Prostate gland (tissue), 2 donors: Measurements from ENCODE around the gene PTGER1. TPM values are rescaled to one million over a fixed set of nuclear protein-coding genes. Genes with fewer than 3 reads are reported as not detected.

Experiments used
- DNase-seq: peaks from one replicate; pipeline ENCODE4 v3.0.0-alpha.2; 2019; ENCODE audit warnings: low spot score
- H3K27ac ChIP-seq, 2 donors: fragments of 200-600 bp; sonication (generic); 2 replicates each; pipeline ENCODE4 v1.5.1; 2017 to 2019
- H3K27me3 ChIP-seq: fragments of 200-600 bp; sonication (generic); replicated peaks from 2 replicates; pipeline ENCODE4 v1.5.1; 2019; ENCODE audit not compliant: insufficient read depth
- H3K36me3 ChIP-seq, 2 donors: fragments of 200-600 bp; sonication (generic); 1 replicate in 1 of 2; 2 replicates in 1 of 2; pipeline versions ENCODE4 v1.5.1 to v1.8.1; 2017 to 2019
- H3K4me1 ChIP-seq: fragments of 200-600 bp; sonication (generic); replicated peaks from 2 replicates; pipeline ENCODE4 v1.5.1; 2019
- H3K4me3 ChIP-seq, 2 donors: fragments of 200-600 bp; sonication (generic); 2 replicates each; pipeline ENCODE4 v1.5.1; 2017 to 2019
- H3K9me3 ChIP-seq: fragments of 200-600 bp; sonication (generic); 2 replicates; pipeline ENCODE4 v1.5.1; 2017
- CTCF ChIP-seq, 4 experiments: fragments of 200-600 bp in 2 of 4; fragments of 450-650 bp in 2 of 4; sonication (generic) in 2 of 4; IDR thresholded peaks; 1 replicate in 3 of 4; 2 replicates in 1 of 4; pipeline ENCODE4 v1.5.1; 2016 to 2019; ENCODE audit warnings: antibody characterized with exemption in 4 of 4, mild to moderate bottlenecking in 2 of 4, moderate library complexity in 2 of 4
- POLR2A ChIP-seq: fragments of 450-650 bp; IDR thresholded peaks from one replicate; pipeline ENCODE4 v1.6.1; 2016; ENCODE audit warnings: antibody characterized with exemption, mild to moderate bottlenecking
- POLR2AphosphoS5 ChIP-seq: sonication (generic); formaldehyde crosslinking; IDR thresholded peaks from one replicate; pipeline ENCODE4 v1.6.1; 2017; ENCODE audit warnings: antibody characterized with exemption
- WGBS: methylation state at CpG from one replicate; pipeline ENCODE4 v1.1.5; 2018; 5-methylcytosine and 5-hydroxymethylcytosine counted together
- intact Hi-C: fragments of 100-400 bp; cut with DNase I; formaldehyde crosslinking; loops from one replicate; pipeline ENCODE4 v1.14.2; 2022
- total RNA-seq, 2 donors: library from RNA; depleted of rRNA; stranded (reverse); fragments of >200 nt; gene quantifications; one replicate each; pipeline ENCODE4 v1.1.0, GENCODE V29; 2016

Gene PTGER1
- total RNA-seq = 1 to 10 TPM in 1 of 2 donors, not detected in 1; 1.0 TPM

GRCh38 chr19:14475251-14476073 is at the start of gene PTGER1:
TSS of gene PTGER1 (minus strand) at chr19:14475354. CDS start at chr19:14474320, 1,034 bp downstream.
- no peak for DNase-seq
- 11% methylated on average over 31 of the region's 33 CpGs for WGBS
- intact Hi-C loops = loop anchor here (10.0 kb wide), 1 partner anchor 331 kb away; no protein-coding TSS in a partner anchor
- Histone ChIP-seq H3K27me3 (no peaks in the 10 kb centered on the region), H3K9me3 (no peaks in the 10 kb centered on the region), H3K36me3 (no peaks in the 10 kb centered on the region), H3K27ac (no peak within 1 kb of the TSS), H3K4me3 (no peak within 1 kb of the TSS), H3K4me1 (peaks cover 10% of the 10 kb centered on the region)
- TF ChIP-seq CTCF (IDR thresholded peaks at IDR 0.05) = peak in 1 of 4 experiments; percentile 40
- no peak for TF ChIP-seq POLR2AphosphoS5

- Histone ChIP-seq H3K27me3 (no peaks in the 10 kb centered on the region), H3K4me1 (peaks cover 5% of the 10 kb centered on the region), H3K9me3 (no peaks in the 10 kb centered on the region), H3K27ac (no peak overlapping the region), H3K36me3 (no peaks in the 10 kb centered on the region), H3K4me3 (no peak overlapping the region)
- DNase-seq = no peak
- intact Hi-C loops = no loop called here
- TF ChIP-seq POLR2A = no peak
- no peak for TF ChIP-seq POLR2AphosphoS5
- no peak for TF ChIP-seq CTCF (IDR thresholded peaks at IDR 0.05)
- WGBS = 82% methylated on average over 4 of the region's 4 CpGs
Measured at GRCh38 chr19:14520543-14520942, 45.4 kb upstream of the PTGER1 start.

GRCh38 chr19:14519860-14520407 is 44.8 kb upstream of the PTGER1 start:
- Histone ChIP-seq H3K27me3 (no peaks in the 10 kb centered on the region), H3K4me1 (peaks cover 9% of the 10 kb centered on the region), H3K9me3 (no peaks in the 10 kb centered on the region), H3K36me3 (peaks cover 0 to 5% of the 10 kb centered on the region in 2 donors), H3K4me3 (no peak overlapping the region), H3K27ac (peak overlapping the region; percentile 98 to 100)
- intact Hi-C loops = loop anchor here (5.0 kb wide), 1 partner anchor 383 kb away; the partner anchor contains the start of gene ASF1B
- no peak for DNase-seq
- 29% methylated on average over 2 of the region's 2 CpGs for WGBS
- TF ChIP-seq CTCF (IDR thresholded peaks at IDR 0.05) = no peak
- no peak for TF ChIP-seq POLR2A
- peak; percentile 36 for TF ChIP-seq POLR2AphosphoS5

GRCh38 chr19:14519245-14519859 is 44.2 kb upstream of the PTGER1 start:
- intact Hi-C loops = loop anchor here (5.0 kb wide), 1 partner anchor 382 kb away; the partner anchor contains the start of gene ASF1B
- H3K27me3 ChIP-seq = no peaks in the 10 kb centered on the region
- H3K27ac ChIP-seq = peak overlapping the region; percentile 98 to 100
- no peak for DNase-seq
- TF ChIP-seq POLR2A = no peak
- no peak for TF ChIP-seq POLR2AphosphoS5
- no peak for TF ChIP-seq CTCF (IDR thresholded peaks at IDR 0.05)
- no peak overlapping the region for H3K4me3 ChIP-seq
- peaks cover 9% of the 10 kb centered on the region for H3K4me1 ChIP-seq
- WGBS = 78% methylated on average over 22 of the region's 22 CpGs
- H3K36me3 ChIP-seq = peaks cover 0 to 9% of the 10 kb centered on the region in 2 donors
- no peaks in the 10 kb centered on the region for H3K9me3 ChIP-seq
